ENCODE results near the gene MAP4K2. TPM values are rescaled to one million over a fixed set of nuclear protein-coding genes. Genes with fewer than 3 reads are reported as not detected.
A peak's percentile ranks its signal among the peaks of the same experiment; 100 is the strongest.

The MAP4K2 gene
- total and polyA plus RNA-seq, 9 of the 15 experiments (the other 6 are each of a cell fraction or from before 2014, with no cell fraction given) = 0.13 to 14.5 (median 7.3) TPM

DNA sequence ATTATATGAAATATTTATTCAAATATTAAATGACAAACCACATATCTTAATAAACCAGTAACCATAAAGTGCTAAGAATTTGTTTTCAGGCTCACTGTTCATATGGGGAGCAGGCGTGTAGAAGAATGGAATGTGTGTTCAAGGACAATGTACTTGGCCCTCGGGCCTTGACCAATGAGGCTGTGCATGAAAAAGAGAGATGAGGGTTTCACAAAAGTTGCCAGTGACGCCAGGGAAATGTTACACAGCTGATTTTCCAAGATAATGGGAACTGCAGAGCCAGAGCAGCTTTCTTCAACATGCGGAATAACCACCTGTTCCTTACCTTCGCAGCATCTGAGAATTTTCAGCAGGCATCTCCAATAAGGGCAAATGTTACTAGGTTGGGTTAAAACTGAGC is 28.9 kb downstream of the MAP4K2 start:
- FAIRE-seq = no peak
- Histone ChIP-seq H3K27me3 (ENCODE audit: control insufficient read depth in 2 of 2, insufficient read depth in 2 of 2, low read length in 2 of 2) (no peaks in the 10 kb centered on the region), H3K9ac (ENCODE audit: insufficient read depth in 1 of 2, low read depth in 2 of 2, low read length in 2 of 2) (no peak overlapping the region), H3K36me3 (ENCODE audit: control insufficient read depth, insufficient read depth, low read length) (peaks cover 83% of the 10 kb centered on the region), H4K20me1 (replicated peaks; ENCODE audit: control insufficient read depth, insufficient read depth, low read length) (peaks cover 56% of the 10 kb centered on the region), H3K27ac (ENCODE audit: extremely low read depth, low read depth, low read length) (no peak overlapping the region), H2AFZ (ENCODE audit: low read depth, low read length) (no peak overlapping the region), H3K9me3 (replicated peaks; ENCODE audit: control insufficient read depth, insufficient read depth, low read depth, low read length) (no peaks in the 10 kb centered on the region), H3K4me1 (replicated peaks in 1 of 2; ENCODE audit: control insufficient read depth in 2 of 2, insufficient read depth in 2 of 2, low read length in 2 of 2) (peaks cover 0 to 8% of the 10 kb centered on the region in 2 experiments; a peak in 2 of 5 replicates), H3K4me3 (no peak overlapping the region), H3K4me2 (ENCODE audit: insufficient read depth, low read length) (no peak overlapping the region), H3K9me1 (ENCODE audit: control insufficient read depth, insufficient read depth, low read length) (peaks cover 9% of the 10 kb centered on the region), H3K79me2 (ENCODE audit: control insufficient read depth, insufficient read depth, low read length) (peaks cover 88% of the 10 kb centered on the region)
- in situ Hi-C loops (cut with MboI) = no loop called here
- POLR2A ChIA-PET = interaction anchor here (1.2 to 10.8 kb wide), 2 partner anchors 11 to 16 kb away, joined by 3 to 168 read pairs; partner anchors contain the start of gene PYGM
- no peak for DNase-seq (ENCODE audit: extremely low read depth in 1 of 4, low spot score in 3 of 4)
- peak; percentile 41; the same call in 1 of the 2 replicates for TF ChIP-seq RBFOX2 (IDR thresholded peaks at IDR 0.05; ENCODE audit: low read depth, low read length)
- no peak for TF ChIP-seq CREB1 (IDR thresholded peaks at IDR 0.05)
- TF ChIP-seq CREB1 (CRISPR knock-in tag; IDR thresholded peaks at IDR 0.05) = no peak
- intact Hi-C loops (cut with micrococcal nuclease) = no loop called here
- no TSS peak for BruUV-seq (replicated peaks)
- ATAC-seq = no peak
- CTCF ChIA-PET (ENCODE audit: low intra/inter-chr PET ratio) = no interaction called here
- 89% methylated on average over 5 of the region's 5 CpGs for WGBS (ENCODE audit: insufficient coverage, low coverage, missing lambda C conversion rate)

GRCh38 chr11:64772303-64773018 is 30.6 kb downstream of the MAP4K2 start:
- H3K9ac ChIP-seq (ENCODE audit: insufficient read depth in 1 of 2, low read depth in 2 of 2, low read length in 2 of 2) = no peak overlapping the region
- H3K4me1 ChIP-seq (replicated peaks in 1 of 2; ENCODE audit: control insufficient read depth in 2 of 2, insufficient read depth in 2 of 2, low read length in 2 of 2) = peaks cover 5 to 8% of the 10 kb centered on the region in 2 experiments; a peak in 3 of 5 replicates

More at GRCh38 chr11:64772303-64773018, 30.6 kb downstream of the MAP4K2 start:
- intact Hi-C loops (cut with micrococcal nuclease) (no loop called here), in situ Hi-C loops (cut with MboI) (no loop called here)
- Histone ChIP-seq H4K20me1 (replicated peaks; ENCODE audit: control insufficient read depth, insufficient read depth, low read length) (peaks cover 67% of the 10 kb centered on the region), H3K27me3 (ENCODE audit: control insufficient read depth in 2 of 2, insufficient read depth in 2 of 2, low read length in 2 of 2) (no peaks in the 10 kb centered on the region), H3K4me2 (ENCODE audit: insufficient read depth, low read length) (no peak overlapping the region), H3K36me3 (ENCODE audit: control insufficient read depth, insufficient read depth, low read length) (peaks cover 99% of the 10 kb centered on the region), H2AFZ (ENCODE audit: low read depth, low read length) (no peak overlapping the region), H3K27ac (ENCODE audit: extremely low read depth, low read depth, low read length) (no peak overlapping the region), H3K9me3 (replicated peaks; ENCODE audit: control insufficient read depth, insufficient read depth, low read depth, low read length) (no peaks in the 10 kb centered on the region), H3K4me3 (no peak overlapping the region), H3K79me2 (ENCODE audit: control insufficient read depth, insufficient read depth, low read length) (peaks cover 95% of the 10 kb centered on the region), H3K9me1 (ENCODE audit: control insufficient read depth, insufficient read depth, low read length) (peaks cover 13% of the 10 kb centered on the region)
- CTCF ChIA-PET (ENCODE audit: low intra/inter-chr PET ratio) = no interaction called here
- FAIRE-seq (no peak), ATAC-seq (no peak), DNase-seq (ENCODE audit: extremely low read depth in 1 of 4, low spot score in 3 of 4) (no peak)
- no peak for TF ChIP-seq PPARD (CRISPR knock-in tag; IDR thresholded peaks at IDR 0.05)
- TF ChIP-seq BDP1 (IDR thresholded peaks at IDR 0.05; ENCODE audit: insufficient read depth, insufficient read length) = no peak
- TF ChIP-seq MAZ (CRISPR knock-in tag; conservative IDR thresholded peaks at IDR 0.05 in 1 of 2, IDR thresholded peaks at IDR 0.05 in 1 of 2) = no peak
- 0 out of 2 replicates have a peak, but pooled peaks have one; percentile 8 for TF ChIP-seq RBFOX2 (IDR thresholded peaks at IDR 0.05; ENCODE audit: low read depth, low read length)
- TF ChIP-seq NCOA4 (IDR thresholded peaks at IDR 0.05; ENCODE audit: partially characterized antibody) = no peak
- 92% methylated on average over 3 of the region's 3 CpGs for WGBS (ENCODE audit: insufficient coverage, low coverage, missing lambda C conversion rate)
- POLR2A ChIA-PET = interaction anchor here (0.7 to 10.8 kb wide), 2 partner anchors 9 to 73 kb away, joined by 3 to 168 read pairs; partner anchors contain the start of gene PYGM
- no TSS peak for BruUV-seq (replicated peaks)

All from K562 (cell line).